Spinal cord (tissue), 10 donors: ENCODE measurements around the gene CECR2. TPM values are rescaled to one million over a fixed set of nuclear protein-coding genes. Genes with fewer than 3 reads are reported as not detected.
A peak's percentile ranks its signal among the peaks of the same experiment; 100 is the strongest.

Experiments used
- DNase-seq, 6 donors: peaks; one replicate each; pipeline versions ENCODE4 v3.0.0 to v3.0.0-alpha.2; 2013 to 2015; ENCODE audit warnings: low spot score in 6 of 6, low read depth in 4 of 6
- H3K27ac ChIP-seq: one replicate; pipeline ENCODE4 v1.5.1; 2013; ENCODE audit warnings: low read depth, low read length, control low read depth
- H3K27me3 ChIP-seq: one replicate; pipeline ENCODE4 v1.6.1; 2013; ENCODE audit warnings: low read length; ENCODE audit not compliant: control insufficient read depth, insufficient read depth
- H3K36me3 ChIP-seq: one replicate; pipeline ENCODE4 v1.6.1; 2013; ENCODE audit warnings: low read length; ENCODE audit not compliant: control insufficient read depth, insufficient read depth
- H3K4me1 ChIP-seq: one replicate; pipeline ENCODE4 v1.6.1; 2013; ENCODE audit warnings: low read length; ENCODE audit not compliant: control insufficient read depth, insufficient read depth
- H3K4me3 ChIP-seq: one replicate; pipeline ENCODE4 v1.5.1; 2013; ENCODE audit warnings: low read depth, low read length, control low read depth
- H3K9me3 ChIP-seq: one replicate; pipeline ENCODE4 v1.6.1; 2013; ENCODE audit warnings: low read length; ENCODE audit not compliant: control insufficient read depth, insufficient read depth
- WGBS: methylation state at CpG from one replicate; pipeline ENCODE4 v1.1.5; 2013; ENCODE audit warnings: missing lambda C conversion rate; ENCODE audit not compliant: insufficient coverage; 5-methylcytosine and 5-hydroxymethylcytosine counted together
- polyA plus RNA-seq, 2 donors: library from polyadenylated mRNA; unstranded; fragments of 120-200 nt; gene quantifications; one replicate each; pipeline ENCODE4 v1.2.1, GENCODE V29; 2013; ENCODE audit not compliant: insufficient read length in 2 of 2
- total RNA-seq, 2 donors: library from RNA; depleted of rRNA in 1 of 2; stranded (reverse); fragments of 120-200 nt in 1 of 2; fragments of >200 nt in 1 of 2; gene quantifications; one replicate each; pipeline versions ENCODE4 v1.2.3 to v1.2.4, GENCODE V29; 2013 to 2014
- donor health status: healthy.

The CECR2 gene
- total and polyA plus RNA-seq, 4 donors, result 5.1 to 17.0 (median 10.8) TPM

GRCh38 chr22:17390087-17390486, 20.8 kb downstream of the CECR2 start:
- 80% methylated on average over 1 of the region's 5 CpGs for WGBS
- peaks cover 5% of the 10 kb centered on the region for H3K4me1 ChIP-seq
- DNase-seq, result peak in 1 of 6 donors; percentile 4
- H3K36me3 ChIP-seq, result no peaks in the 10 kb centered on the region
- H3K4me3 ChIP-seq, result no peak overlapping the region
- H3K27me3 ChIP-seq, result no peaks in the 10 kb centered on the region
- H3K27ac ChIP-seq, result no peak overlapping the region
- H3K9me3 ChIP-seq, result peaks cover 3% of the 10 kb centered on the region

GRCh38 chr22:17396516-17396915, 27.3 kb downstream of the CECR2 start:
- Histone ChIP-seq H3K4me3 (no peak overlapping the region), H3K27me3 (no peaks in the 10 kb centered on the region), H3K36me3 (no peaks in the 10 kb centered on the region), H3K4me1 (no peaks in the 10 kb centered on the region), H3K9me3 (no peaks in the 10 kb centered on the region), H3K27ac (no peak overlapping the region)
- 80% methylated on average over 1 of the region's 3 CpGs for WGBS
- no peak for DNase-seq

- Histone ChIP-seq H3K27ac (no peak overlapping the region), H3K4me1 (no peaks in the 10 kb centered on the region), H3K27me3 (no peaks in the 10 kb centered on the region), H3K9me3 (no peaks in the 10 kb centered on the region), H3K36me3 (no peaks in the 10 kb centered on the region), H3K4me3 (no peak overlapping the region)
- 88% methylated on average over 6 of the region's 11 CpGs for WGBS
- no peak for DNase-seq
Measured at GRCh38 chr22:17397756-17398547, 28.7 kb downstream of the CECR2 start.

- no peaks in the 10 kb centered on the region for H3K9me3 ChIP-seq
- no peak overlapping the region for H3K4me3 ChIP-seq
- H3K36me3 ChIP-seq, result no peaks in the 10 kb centered on the region
- no peak for DNase-seq
- no peaks in the 10 kb centered on the region for H3K4me1 ChIP-seq
- no peaks in the 10 kb centered on the region for H3K27me3 ChIP-seq
- H3K27ac ChIP-seq, result no peak overlapping the region
- 72% methylated on average over 2 of the region's 3 CpGs for WGBS
Measured at GRCh38 chr22:17400305-17400704, 31.0 kb downstream of the CECR2 start.

- DNase-seq, result no peak
- H3K27ac ChIP-seq, result no peak overlapping the region
- H3K9me3 ChIP-seq, result no peaks in the 10 kb centered on the region
- H3K36me3 ChIP-seq, result no peaks in the 10 kb centered on the region
- no peak overlapping the region for H3K4me3 ChIP-seq
- H3K4me1 ChIP-seq, result no peaks in the 10 kb centered on the region
- no peaks in the 10 kb centered on the region for H3K27me3 ChIP-seq
- 98% methylated on average over 5 of the region's 7 CpGs for WGBS
Measured at GRCh38 chr22:17401728-17402127, 32.5 kb downstream of the CECR2 start.

- H3K27ac ChIP-seq, result no peak overlapping the region
- DNase-seq, result no peak
- no peaks in the 10 kb centered on the region for H3K36me3 ChIP-seq
Measured at GRCh38 chr22:17402293-17402692, 33.0 kb downstream of the CECR2 start.

GRCh38 chr22:17403906-17404305, 34.6 kb downstream of the CECR2 start:
- no peak for DNase-seq
- Histone ChIP-seq H3K27ac (no peak overlapping the region), H3K36me3 (no peaks in the 10 kb centered on the region), H3K4me1 (no peaks in the 10 kb centered on the region), H3K4me3 (no peak overlapping the region), H3K9me3 (no peaks in the 10 kb centered on the region), H3K27me3 (no peaks in the 10 kb centered on the region)
- 74% methylated on average over 9 of the region's 13 CpGs for WGBS

More at GRCh38 chr22:17402293-17402692, 33.0 kb downstream of the CECR2 start:
- H3K9me3 ChIP-seq, result no peaks in the 10 kb centered on the region
- no peaks in the 10 kb centered on the region for H3K27me3 ChIP-seq
- H3K4me3 ChIP-seq, result no peak overlapping the region
- H3K4me1 ChIP-seq, result no peaks in the 10 kb centered on the region

- no peaks in the 10 kb centered on the region for H3K36me3 ChIP-seq
- H3K9me3 ChIP-seq, result no peaks in the 10 kb centered on the region
- H3K27ac ChIP-seq, result no peak overlapping the region
- peaks cover 5% of the 10 kb centered on the region for H3K4me1 ChIP-seq
- DNase-seq, result no peak
- WGBS, result 91% methylated on average over 2 of the region's 5 CpGs
- H3K27me3 ChIP-seq, result no peaks in the 10 kb centered on the region
- H3K4me3 ChIP-seq, result no peak overlapping the region
Measured at GRCh38 chr22:17407643-17408042, 38.4 kb downstream of the CECR2 start.

- peaks cover 8% of the 10 kb centered on the region for H3K4me1 ChIP-seq
- no peaks in the 10 kb centered on the region for H3K9me3 ChIP-seq
- DNase-seq, result no peak
- H3K4me3 ChIP-seq, result no peak overlapping the region
- no peak overlapping the region for H3K27ac ChIP-seq
- no peaks in the 10 kb centered on the region for H3K36me3 ChIP-seq
- H3K27me3 ChIP-seq, result no peaks in the 10 kb centered on the region
- 100% methylated on average over 1 of the region's 4 CpGs for WGBS
Measured at GRCh38 chr22:17410576-17410975, 41.3 kb downstream of the CECR2 start.

GRCh38 chr22:17411213-17411612, 42.0 kb downstream of the CECR2 start:
- H3K4me3 ChIP-seq, result no peak overlapping the region
- H3K36me3 ChIP-seq, result no peaks in the 10 kb centered on the region
- no peaks in the 10 kb centered on the region for H3K27me3 ChIP-seq
- no peak overlapping the region for H3K27ac ChIP-seq
- H3K4me1 ChIP-seq, result peaks cover 8% of the 10 kb centered on the region
- H3K9me3 ChIP-seq, result no peaks in the 10 kb centered on the region
- peak in 3 of 6 donors; percentile 54 to 94 (median 88) for DNase-seq
- 46% methylated on average over 3 of the region's 3 CpGs for WGBS
